GM13976 (cell line): ENCODE data around the gene HS3ST6.

Experiments used
- DNase-seq: peaks from one replicate; pipeline ENCODE4 v3.0.0; 2012; ENCODE audit warnings: low spot score
- CTCF ChIP-seq: IDR thresholded peaks from 2 replicates; pipeline ENCODE4 v1.5.1; 2012; ENCODE audit warnings: borderline replicate concordance, mild to moderate bottlenecking; ENCODE audit not compliant: insufficient read depth; ENCODE audit errors: extremely low read depth, missing control alignments, control extremely low read depth
- in situ Hi-C: fragments of 300-500 bp; cut with MboI; formaldehyde crosslinking; loops from one replicate; pipeline ENCODE4 v1.12.0; 2022; ENCODE audit warnings: low sequenced_read_pairs, mixed read lengths, inconsistent platforms; ENCODE audit not compliant: unreplicated experiment

Gene HS3ST6

GRCh38 chr16:1909561-1910231, 8.5 kb downstream of the HS3ST6 start:
- in situ Hi-C loops = no loop called here
- no peak for TF ChIP-seq CTCF
- no peak for DNase-seq

GRCh38 chr16:1908983-1909382, 9.2 kb downstream of the HS3ST6 start:
- in situ Hi-C loops = no loop called here
- TF ChIP-seq CTCF = no peak
- DNase-seq = no peak

- in situ Hi-C loops = no loop called here
- DNase-seq = no peak
- no peak for TF ChIP-seq CTCF
These were observed 10.0 kb downstream of the HS3ST6 start for GRCh38 chr16:1908184-1908583.

GRCh38 chr16:1907226-1907860, 10.9 kb downstream of the HS3ST6 start:
- DNase-seq = no peak
- in situ Hi-C loops = no loop called here
- no peak for TF ChIP-seq CTCF

GRCh38 chr16:1906846-1907165, 11.4 kb downstream of the HS3ST6 start:
- TF ChIP-seq CTCF = no peak
- in situ Hi-C loops = no loop called here
- no peak for DNase-seq

GRCh38 chr16:1906055-1906845, 12.0 kb downstream of the HS3ST6 start:
- in situ Hi-C loops = no loop called here
- no peak for TF ChIP-seq CTCF
- no peak for DNase-seq
